Measurements from ENCODE around the gene TEX101.

TEX101 gene

GRCh38 chr19:43446746-43447489 is 32.2 kb downstream of the TEX101 start:
- TF ChIP-seq EZH2phosphoT487 (IDR thresholded peaks at IDR 0.05; ENCODE audit: borderline replicate concordance, low read length) (no peak), CTCF (IDR thresholded peaks at IDR 0.05; ENCODE audit: low read depth, low read length, poor library complexity, severe bottlenecking) (peak; percentile 93)
- no peaks in the 10 kb centered on the region for H3K9me2 ChIP-seq (replicated peaks; ENCODE audit: control insufficient read depth, low read length)
- no peaks in the 10 kb centered on the region for H4K20me1 ChIP-seq (ENCODE audit: control insufficient read depth, insufficient read depth, low read depth, low read length)
- H3K4me2 ChIP-seq (ENCODE audit: low read length), result no peak overlapping the region
- no peak overlapping the region for H3K4me3 ChIP-seq (ENCODE audit: low read length)
- no peaks in the 10 kb centered on the region for H3K9me3 ChIP-seq (ENCODE audit: control insufficient read depth, insufficient read depth, low read length)
- no peaks in the 10 kb centered on the region for H3F3A ChIP-seq (ENCODE audit: control insufficient read depth, insufficient read depth)
- H3K27me3 ChIP-seq (ENCODE audit: control insufficient read depth, low read length), result no peaks in the 10 kb centered on the region
- H3K27ac ChIP-seq (ENCODE audit: low read depth, low read length), result no peak overlapping the region
- H3K36me3 ChIP-seq (ENCODE audit: control insufficient read depth, low read length), result no peaks in the 10 kb centered on the region
- no peaks in the 10 kb centered on the region for H3K79me2 ChIP-seq (ENCODE audit: control insufficient read depth, low read length)
- H3K4me1 ChIP-seq (ENCODE audit: control insufficient read depth, low read length), result 0 out of 2 replicates have a peak, but pooled peaks cover 2% of the 10 kb centered on the region

- 0 out of 2 replicates have a peak, but pooled peaks cover 2% of the 10 kb centered on the region for H3K4me1 ChIP-seq (ENCODE audit: control insufficient read depth, low read length)
- no peaks in the 10 kb centered on the region for H3K79me2 ChIP-seq (ENCODE audit: control insufficient read depth, low read length)
- no peak overlapping the region for H3K4me3 ChIP-seq (ENCODE audit: low read length)
- H3F3A ChIP-seq (ENCODE audit: control insufficient read depth, insufficient read depth), result no peaks in the 10 kb centered on the region
- no peak overlapping the region for H3K4me2 ChIP-seq (ENCODE audit: low read length)
- no peaks in the 10 kb centered on the region for H3K36me3 ChIP-seq (ENCODE audit: control insufficient read depth, low read length)
- H3K9me3 ChIP-seq (ENCODE audit: control insufficient read depth, insufficient read depth, low read length), result no peaks in the 10 kb centered on the region
- H3K27ac ChIP-seq (ENCODE audit: low read depth, low read length), result no peak overlapping the region
- H3K9me2 ChIP-seq (replicated peaks; ENCODE audit: control insufficient read depth, low read length), result no peaks in the 10 kb centered on the region
- no peaks in the 10 kb centered on the region for H4K20me1 ChIP-seq (ENCODE audit: control insufficient read depth, insufficient read depth, low read depth, low read length)
- TF ChIP-seq CTCF (IDR thresholded peaks at IDR 0.05; ENCODE audit: low read depth, low read length, poor library complexity, severe bottlenecking), result no peak
- TF ChIP-seq EZH2phosphoT487 (IDR thresholded peaks at IDR 0.05; ENCODE audit: borderline replicate concordance, low read length), result no peak
- H3K27me3 ChIP-seq (ENCODE audit: control insufficient read depth, low read length), result no peaks in the 10 kb centered on the region
Observed at GRCh38 chr19:43447655-43448054, 33.0 kb downstream of the TEX101 start.

GRCh38 chr19:43450545-43450997 is 35.9 kb downstream of the TEX101 start:
- H3K27ac ChIP-seq (ENCODE audit: low read depth, low read length), result no peak overlapping the region
- no peaks in the 10 kb centered on the region for H3K36me3 ChIP-seq (ENCODE audit: control insufficient read depth, low read length)
- H3K4me3 ChIP-seq (ENCODE audit: low read length), result no peak overlapping the region
- TF ChIP-seq CTCF (IDR thresholded peaks at IDR 0.05; ENCODE audit: low read depth, low read length, poor library complexity, severe bottlenecking), result no peak
- no peak for TF ChIP-seq EZH2phosphoT487 (IDR thresholded peaks at IDR 0.05; ENCODE audit: borderline replicate concordance, low read length)
- H3K9me2 ChIP-seq (replicated peaks; ENCODE audit: control insufficient read depth, low read length), result no peaks in the 10 kb centered on the region
- no peaks in the 10 kb centered on the region for H3K9me3 ChIP-seq (ENCODE audit: control insufficient read depth, insufficient read depth, low read length)
- no peaks in the 10 kb centered on the region for H3K79me2 ChIP-seq (ENCODE audit: control insufficient read depth, low read length)
- H3F3A ChIP-seq (ENCODE audit: control insufficient read depth, insufficient read depth), result no peaks in the 10 kb centered on the region
- no peaks in the 10 kb centered on the region for H3K4me1 ChIP-seq (ENCODE audit: control insufficient read depth, low read length)
- no peak overlapping the region for H3K4me2 ChIP-seq (ENCODE audit: low read length)
- H3K27me3 ChIP-seq (ENCODE audit: control insufficient read depth, low read length), result no peaks in the 10 kb centered on the region
- no peaks in the 10 kb centered on the region for H4K20me1 ChIP-seq (ENCODE audit: control insufficient read depth, insufficient read depth, low read depth, low read length)

Measured in DOHH2 (cell line).